Amygdala (tissue), 56 donors: ENCODE measurements around the gene PPP2R3B.
"Not testable (repeated sequence)": the region's sequence is repeated elsewhere in the genome, so short reads cannot be mapped to it uniquely, and the experiment has no call there.

Experiments used
- DNase-seq, 56 donors: peaks; one replicate each; lab custom pipeline; 2025; lab: John Stamatoyannopoulos, UW

The PPP2R3B gene

GRCh38 chrX:386768-387575 lies at the start of gene PPP2R3B:
Gene PPP2R3B, minus strand, starts transcription at chrX:386907. Its CDS starts 216 bp downstream, at chrX:386691.
- no peak for DNase-seq

DNA sequence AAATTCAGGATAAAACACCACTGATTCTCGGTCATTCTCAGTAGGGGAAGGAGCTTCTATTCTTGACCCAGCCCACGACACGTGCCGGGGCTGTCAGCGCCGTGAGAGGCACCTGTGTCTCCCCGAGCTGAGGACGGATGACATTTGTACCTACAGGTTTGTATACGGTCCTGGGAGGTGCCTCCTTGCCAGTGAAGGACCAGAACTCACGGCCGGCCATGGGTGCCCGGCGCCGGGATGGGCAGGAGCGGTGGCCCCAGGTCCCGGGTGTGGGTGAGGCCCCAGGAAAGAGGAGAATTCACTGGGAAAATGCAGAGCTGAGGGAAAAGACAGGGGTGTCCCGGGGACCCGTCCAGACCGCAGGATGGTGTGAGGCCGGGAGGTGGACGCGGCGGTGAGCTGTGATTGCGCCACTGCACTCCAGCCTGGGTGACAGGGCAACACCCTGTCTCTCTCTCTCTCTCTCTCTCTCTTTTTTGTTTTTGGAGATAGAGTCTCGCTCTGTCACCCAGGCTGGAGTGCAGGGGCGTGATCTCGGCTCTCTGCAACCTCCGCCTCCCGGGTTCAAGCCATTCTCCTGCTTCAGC lies 48.9 kb upstream of the PPP2R3B start:
- DNase-seq, result no peak

DNA sequence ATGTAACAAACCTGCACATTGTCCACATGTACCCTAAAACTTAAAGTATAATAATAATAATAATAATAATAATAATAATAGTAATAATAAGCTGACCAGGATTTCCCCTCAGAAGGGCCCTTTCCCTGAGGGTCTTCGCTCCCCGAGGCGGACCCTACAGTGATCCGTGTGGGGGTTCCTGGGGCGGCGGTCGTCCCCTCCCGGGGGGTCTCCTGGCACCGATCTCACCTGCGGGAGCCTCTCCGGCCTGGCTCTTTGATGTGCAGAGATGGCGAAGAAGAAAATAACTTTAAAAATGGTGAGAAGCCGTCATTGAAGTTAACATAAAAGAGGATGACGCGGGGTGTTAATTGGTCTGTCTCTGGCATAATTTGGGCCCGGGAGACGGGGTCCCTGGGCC lies 48.2 kb upstream of the PPP2R3B start:
- DNase-seq, result no peak

GRCh38 chrX:433771-434170 lies 47.1 kb upstream of the PPP2R3B start:
- no peak for DNase-seq

GRCh38 chrX:432666-433065 lies 46.0 kb upstream of the PPP2R3B start:
- DNase-seq, result not testable (repeated sequence)

GRCh38 chrX:431492-432111 lies 44.9 kb upstream of the PPP2R3B start:
- no peak for DNase-seq

GRCh38 chrX:431056-431455 lies 44.3 kb upstream of the PPP2R3B start:
- DNase-seq, result no peak

DNA sequence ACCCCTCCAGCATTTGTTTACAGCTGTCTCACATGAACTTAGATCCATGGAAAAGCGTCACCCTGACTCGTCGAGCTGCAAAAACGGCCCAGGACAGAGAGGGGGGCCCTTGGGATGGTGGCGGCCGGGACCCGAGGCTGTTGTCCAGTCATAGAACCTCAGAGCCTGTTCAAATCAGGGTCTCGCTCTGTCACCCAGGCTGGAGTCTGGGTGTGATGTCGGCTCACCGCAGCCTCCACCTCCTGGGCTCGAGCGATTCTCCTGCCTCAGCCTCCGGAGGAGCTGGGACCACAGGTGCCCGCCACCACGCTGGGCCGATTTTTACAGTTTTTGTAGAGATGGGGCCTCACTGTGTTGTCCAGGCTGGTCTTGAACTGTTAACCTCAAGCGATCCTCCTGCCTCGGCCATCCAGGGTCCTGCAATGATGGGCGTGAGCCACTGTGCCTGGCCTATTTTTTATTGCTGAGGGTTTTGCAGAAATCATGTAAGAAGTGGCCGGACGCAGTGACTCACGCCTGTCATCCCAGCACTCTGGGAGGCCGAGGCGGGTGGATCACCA lies 42.6 kb upstream of the PPP2R3B start:
- DNase-seq, result no peak

DNA sequence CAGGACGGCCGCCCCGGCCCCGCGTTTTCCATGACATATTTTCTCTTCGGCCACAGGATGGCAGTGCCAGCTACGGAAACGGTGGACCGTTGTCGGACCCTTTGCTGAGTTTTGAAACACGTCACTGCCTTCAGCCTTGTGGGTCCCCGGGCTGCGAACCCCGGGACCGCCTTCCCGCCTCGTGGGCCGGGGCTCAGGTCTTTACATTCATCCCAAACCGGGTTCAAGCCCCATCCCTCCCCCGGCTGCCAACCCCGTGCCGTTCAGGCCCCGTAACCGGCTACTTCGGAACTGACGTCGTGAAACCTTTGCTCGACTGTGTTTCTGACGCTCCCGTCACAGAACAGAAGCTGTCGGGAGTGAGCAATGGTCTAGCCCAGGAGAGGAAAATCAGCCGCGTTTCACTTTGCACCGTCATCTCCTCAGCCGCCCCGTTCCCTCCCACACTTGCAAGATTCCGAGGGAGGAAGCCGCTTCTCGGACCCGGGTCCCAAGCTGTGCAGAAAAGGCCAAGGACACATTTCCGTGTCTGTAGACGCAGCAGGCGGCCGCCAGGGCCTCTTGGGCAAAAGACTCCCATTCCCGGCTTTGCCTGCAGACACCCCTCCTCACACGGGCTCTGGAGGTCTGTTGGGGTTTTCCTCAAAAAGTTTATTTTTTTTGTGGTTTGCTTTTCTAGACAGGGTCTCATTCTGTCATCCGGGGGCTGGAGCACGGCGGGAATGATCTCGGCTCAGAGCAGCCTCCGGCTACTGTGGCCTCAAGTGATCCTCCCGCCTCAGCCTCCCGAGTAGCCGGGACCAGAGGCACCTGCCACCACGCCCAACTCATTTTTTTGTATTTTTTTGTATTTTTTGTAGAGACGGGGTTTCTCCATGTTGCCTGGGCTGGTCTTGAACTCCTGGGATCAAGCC lies 41.4 kb upstream of the PPP2R3B start:
- DNase-seq, result no peak

GRCh38 chrX:426881-427280 lies 40.2 kb upstream of the PPP2R3B start:
- no peak for DNase-seq

DNA sequence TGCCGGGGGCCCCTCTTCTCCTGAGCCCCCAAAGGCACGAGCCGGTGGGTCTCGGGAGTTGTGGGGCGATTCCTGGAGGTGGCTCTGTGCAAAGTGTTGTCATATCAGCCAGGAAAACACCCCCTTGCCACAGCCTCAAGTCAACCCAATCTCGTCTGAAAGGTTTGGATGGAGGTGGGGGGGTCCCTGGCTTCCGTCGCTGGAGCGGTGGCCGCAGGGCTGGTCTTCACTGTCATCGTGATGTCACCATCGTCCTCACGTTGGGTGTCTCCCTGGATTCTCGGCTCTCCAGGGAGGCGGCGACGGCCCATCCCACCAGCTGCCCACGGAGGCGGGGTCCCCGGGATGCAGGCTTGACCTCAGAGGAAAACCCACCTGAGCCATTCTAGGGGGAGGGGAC lies 38.3 kb upstream of the PPP2R3B start:
- no peak for DNase-seq

GRCh38 chrX:421646-422391 lies 35.1 kb upstream of the PPP2R3B start:
- no peak for DNase-seq

GRCh38 chrX:420496-421223 lies 34.0 kb upstream of the PPP2R3B start:
- no peak for DNase-seq

DNA sequence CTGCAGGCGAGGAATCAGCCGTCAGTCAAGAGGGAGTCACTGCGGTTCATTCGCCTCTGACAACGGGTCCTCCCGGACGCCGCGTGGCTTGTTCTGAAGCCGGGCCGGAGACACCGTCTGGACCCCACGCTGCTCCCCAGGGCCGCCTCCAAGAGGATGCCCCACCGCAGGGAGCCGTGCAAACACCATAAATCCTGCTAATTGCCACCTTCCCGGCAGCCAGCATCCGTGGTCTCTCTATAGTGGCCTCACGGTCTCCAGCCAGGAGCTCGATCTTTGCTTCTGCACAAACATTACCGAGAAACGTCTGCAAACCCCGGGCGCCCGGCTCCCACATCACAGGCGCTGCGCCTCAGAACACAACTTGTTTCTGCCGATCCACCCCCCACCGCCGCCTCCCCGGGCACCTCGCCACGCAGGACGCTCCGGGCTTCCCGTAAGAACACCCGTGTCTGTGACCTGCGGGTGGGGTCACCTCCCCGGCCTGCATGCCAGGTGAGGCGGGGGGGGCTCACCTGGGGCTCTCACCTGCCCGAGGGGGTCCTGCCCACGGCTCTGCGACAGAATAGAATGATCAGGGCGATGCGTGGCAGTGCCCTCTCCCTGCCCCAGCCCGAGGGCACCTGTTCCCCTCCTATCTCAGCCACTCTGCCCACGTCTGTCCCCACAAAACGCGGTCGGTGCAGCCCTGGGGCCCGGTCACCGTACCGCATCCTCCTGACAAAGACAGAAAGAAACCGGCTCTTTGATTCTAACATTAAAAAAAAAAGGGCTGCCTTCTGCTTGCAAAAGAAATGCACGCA lies 32.4 kb upstream of the PPP2R3B start:
- no peak for DNase-seq

DNA sequence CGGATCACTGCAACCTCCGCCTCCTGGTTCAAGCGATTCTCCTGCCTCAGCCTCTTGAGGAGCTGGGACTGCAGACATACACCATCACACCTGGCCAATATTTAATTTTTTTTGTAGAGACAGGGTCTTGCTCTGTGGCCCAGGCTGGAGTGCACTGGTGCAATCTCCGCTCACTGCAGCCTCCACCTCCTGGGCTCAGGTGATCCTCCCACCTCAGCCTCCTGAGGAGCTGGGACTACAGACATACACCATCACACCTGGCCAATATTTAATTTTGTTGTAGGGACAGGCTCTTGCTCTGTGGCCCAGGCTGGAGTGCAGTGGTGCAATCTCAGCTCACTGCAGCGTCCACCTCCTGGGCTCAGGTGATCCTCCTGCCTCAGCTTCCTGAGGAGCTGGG lies 28.8 kb upstream of the PPP2R3B start:
- DNase-seq, result not testable (repeated sequence)

DNA sequence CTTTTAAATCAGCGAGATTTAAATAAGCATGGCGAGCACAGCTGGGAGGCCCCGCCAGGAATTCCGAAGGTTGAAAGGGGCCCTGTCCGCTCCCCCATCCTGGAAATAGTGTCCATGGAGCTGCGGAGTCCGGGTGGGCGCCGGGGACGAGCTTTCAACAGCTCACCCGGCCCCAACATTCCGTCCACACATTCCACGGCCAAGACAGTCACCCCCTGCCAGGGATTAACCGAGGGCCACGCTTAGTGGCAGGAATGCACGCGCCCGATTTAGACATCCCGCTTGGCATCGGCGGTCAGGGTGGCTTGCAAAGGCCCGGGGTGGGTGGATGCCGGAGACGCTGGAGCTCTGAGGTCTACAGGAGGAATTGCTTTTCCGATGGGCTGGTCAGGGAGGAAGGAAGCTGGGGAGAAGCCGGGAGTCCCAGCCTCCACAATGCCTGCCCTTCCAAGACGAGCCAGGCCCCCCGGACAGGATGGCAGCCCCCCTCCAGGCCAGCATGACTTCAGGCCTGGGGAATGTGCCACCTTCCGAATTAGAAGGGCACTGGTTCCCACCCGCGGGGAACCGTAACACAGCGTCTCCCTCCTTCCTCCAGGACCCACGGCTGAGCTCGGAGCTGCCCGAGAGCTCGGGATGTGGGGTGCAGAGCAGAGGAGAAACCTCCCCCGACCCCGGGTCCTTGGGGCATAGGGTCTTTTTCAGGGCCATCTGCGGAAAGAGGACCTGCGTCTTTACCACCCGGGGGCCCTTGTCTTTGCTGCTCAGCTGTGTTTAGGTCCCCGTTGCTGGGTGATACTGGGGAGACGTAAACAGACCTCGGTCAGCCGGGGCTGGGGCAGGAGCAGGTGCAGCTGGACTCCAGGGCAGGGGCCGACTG lies 26.9 kb upstream of the PPP2R3B start:
- peak in 2 of 56 donors; percentile 1 to 5 for DNase-seq

- no peak for DNase-seq
Observed at GRCh38 chrX:410296-410695, 23.6 kb upstream of the PPP2R3B start.
